K562 (cell line): ENCODE results near the gene BORCS5. TPM values are rescaled to one million over a fixed set of nuclear protein-coding genes. Genes with fewer than 3 reads are reported as not detected.

ENCODE experiments used
- ATF7 ChIP-seq: fragments of 450-650 bp; IDR thresholded peaks from 2 replicates; pipeline ENCODE4 v1.7.1; 2014; ENCODE audit warnings: mild to moderate bottlenecking, moderate library complexity
- HIVEP1 ChIP-seq: fragments of 250-450 bp; sonication (Bioruptor Pico); IDR thresholded peaks from 2 replicates; pipeline ENCODE4 v1.4.0; 2020; ENCODE audit warnings: mild to moderate bottlenecking
- IRF2 ChIP-seq: sonication (generic); formaldehyde crosslinking; IDR thresholded peaks from 2 replicates; pipeline ENCODE4 v1.8.1; 2022; ENCODE audit warnings: mild to moderate bottlenecking, missing genetic modification reagents
- KDM2B ChIP-seq: fragments of 250-450 bp; sonication (Bioruptor Pico); IDR thresholded peaks from 2 replicates; pipeline ENCODE4 v1.8.0; 2021; ENCODE audit warnings: mild to moderate bottlenecking, moderate library complexity
- MECOM ChIP-seq: fragments of 250-450 bp; sonication (Bioruptor Pico); IDR thresholded peaks from 2 replicates; pipeline ENCODE4 v1.8.0; 2022; ENCODE audit warnings: inconsistent platforms
- NCOR1 ChIP-seq: fragments of 450-650 bp; IDR thresholded peaks from 2 replicates; pipeline ENCODE4 v1.6.1; 2016; ENCODE audit warnings: mild to moderate bottlenecking, moderate library complexity
- RBM25 ChIP-seq: fragments of 200-400 bp; formaldehyde crosslinking; IDR thresholded peaks from 2 replicates; pipeline ENCODE4 v1.6.1; 2018; ENCODE audit warnings: low read length, low read depth, moderate library complexity; ENCODE audit not compliant: severe bottlenecking
- RCOR1 ChIP-seq, 2 experiments: IDR thresholded peaks; 2 replicates each; pipeline ENCODE4 v1.6.1; 2012; ENCODE audit warnings: low read depth in 2 of 2, low read length in 2 of 2, borderline replicate concordance in 1 of 2, improper control_type of control experiment in 1 of 2
- SFPQ ChIP-seq: fragments of 200-400 bp; formaldehyde crosslinking; IDR thresholded peaks from 2 replicates; pipeline ENCODE4 v1.6.1; 2017; ENCODE audit warnings: mild to moderate bottlenecking, low read depth, low read length, moderate library complexity
- SUPT5H ChIP-seq: fragments of 450-650 bp; IDR thresholded peaks from 2 replicates; pipeline ENCODE4 v1.6.1; 2016
- VEZF1 ChIP-seq: fragments of 200-800 bp; sonication (Bioruptor generic); IDR thresholded peaks from 2 replicates; pipeline ENCODE4 v1.6.1; 2017; ENCODE audit warnings: missing genetic modification characterization, missing compliant biosample characterization
- XRCC5 ChIP-seq: fragments of 200-400 bp; formaldehyde crosslinking; IDR thresholded peaks from 2 replicates; pipeline ENCODE4 v1.6.1; 2017; ENCODE audit warnings: low read depth, mild to moderate bottlenecking, low read length
- ZBTB11 ChIP-seq, 3 experiments: fragments of 200-800 bp in 1 of 3; fragments of 250-450 bp in 1 of 3; fragments of 450-650 bp in 1 of 3; sonication (Bioruptor Pico) in 1 of 3; sonication (Bioruptor generic) in 1 of 3; formaldehyde crosslinking in 1 of 3; IDR thresholded peaks; 2 replicates each; pipeline versions ENCODE4 v1.6.1 to v1.8.0; 2016 to 2022; ENCODE audit warnings: mild to moderate bottlenecking in 2 of 3, missing genetic modification characterization in 2 of 3, missing compliant biosample characterization in 1 of 3, moderate library complexity in 1 of 3
- ZFX ChIP-seq: sonication (generic); formaldehyde crosslinking; IDR thresholded peaks from 2 replicates; pipeline ENCODE4 v1.8.0; 2022; ENCODE audit warnings: mild to moderate bottlenecking, missing genetic modification reagents, moderate library complexity
- ZNF445 ChIP-seq: fragments of 250-450 bp; sonication (Bioruptor Pico); IDR thresholded peaks from 2 replicates; pipeline ENCODE4 v1.4.0; 2020; ENCODE audit warnings: low read depth, mild to moderate bottlenecking, moderate library complexity
- ZNF707 ChIP-seq: fragments of 250-450 bp; sonication (Bioruptor Pico); conservative IDR thresholded peaks from 2 replicates; pipeline ENCODE4 v1.8.0; 2022; ENCODE audit warnings: inconsistent platforms, mild to moderate bottlenecking, moderate library complexity
- ZZZ3 ChIP-seq: fragments of 450-650 bp; IDR thresholded peaks from 2 replicates; pipeline ENCODE4 v1.6.1; 2016; ENCODE audit warnings: antibody characterized with exemption, mild to moderate bottlenecking, moderate library complexity
- polyA plus RNA-seq, 8 experiments: library from polyadenylated mRNA; depleted of rRNA in 4 of 8; stranded (reverse) in 5 of 8; unstranded in 3 of 8; fragments of >200 nt; fragmentation: Nextera tagmentation in 2 of 8; fragmentation: Illumina TruSeq in 1 of 8; extraction: Ambion mirVana in 2 of 8; extraction: Trizol in 1 of 8; gene quantifications; 2 replicates each; pipeline versions ENCODE4 v1.2.1 to v1.2.3, GENCODE V29; 2011 to 2014; ENCODE audit warnings: inconsistent platforms in 1 of 8, missing spikeins in 1 of 8
- total RNA-seq, 7 experiments: library from RNA; depleted of rRNA in 6 of 7; stranded (reverse); fragments of >200 nt in 6 of 7; fragmentation: Illumina TruSeq in 2 of 7; extraction: Trizol in 2 of 7; gene quantifications; 2 replicates each; pipeline versions ENCODE4 v1.2.1 to v1.2.3, GENCODE V29; 2011 to 2021; ENCODE audit warnings: low replicate concordance in 1 of 7

BORCS5 gene
- total and polyA plus RNA-seq, 9 of the 15 experiments (the other 6 are each of a cell fraction or from before 2014, with no cell fraction given): 0.31 to 12.4 (median 6.6) TPM

- TF ChIP-seq VEZF1 (CRISPR knock-in tag) (peak; percentile 81), ZNF707 (CRISPR knock-in tag) (no peak), ZFX (CRISPR knock-in tag) (peak; percentile 40; the same call in 1 of the 2 replicates), NCOR1 (no peak), IRF2 (CRISPR knock-in tag) (no peak), RCOR1 (IDR thresholded peaks at IDR 0.05; ENCODE audit: borderline replicate concordance in 1 of 2, low read depth in 2 of 2, low read length in 2 of 2) (peak in 1 of 2 experiments; percentile 57; a peak in 1 of 4 replicates), XRCC5 (no peak), ZBTB11 (CRISPR knock-in tag; IDR thresholded peaks at IDR 0.05) (peak in 2 of 3 experiments; percentile 72 to 86; a peak in 3 of 6 replicates), SFPQ (no peak), ZNF445 (CRISPR knock-in tag) (no peak), HIVEP1 (CRISPR knock-in tag) (no peak), SUPT5H (peak; percentile 47), ATF7 (peak; percentile 49; the same call in 1 of the 2 replicates), MECOM (CRISPR knock-in tag) (no peak), KDM2B (CRISPR knock-in tag) (no peak), ZZZ3 (no peak), RBM25 (no peak)
Measured at GRCh38 chr12:12349711-12350665, 6.9 kb upstream of the BORCS5 start, which contains the start of gene MANSC1 (continued).
